OCI-M2 (cell line): ENCODE measurements around the gene UMODL1.

Experiments
- DNase-seq: peaks from one replicate; lab custom pipeline; 2025; ENCODE audit not compliant: unreplicated experiment; lab: John Stamatoyannopoulos, UW

The UMODL1 gene

DNA sequence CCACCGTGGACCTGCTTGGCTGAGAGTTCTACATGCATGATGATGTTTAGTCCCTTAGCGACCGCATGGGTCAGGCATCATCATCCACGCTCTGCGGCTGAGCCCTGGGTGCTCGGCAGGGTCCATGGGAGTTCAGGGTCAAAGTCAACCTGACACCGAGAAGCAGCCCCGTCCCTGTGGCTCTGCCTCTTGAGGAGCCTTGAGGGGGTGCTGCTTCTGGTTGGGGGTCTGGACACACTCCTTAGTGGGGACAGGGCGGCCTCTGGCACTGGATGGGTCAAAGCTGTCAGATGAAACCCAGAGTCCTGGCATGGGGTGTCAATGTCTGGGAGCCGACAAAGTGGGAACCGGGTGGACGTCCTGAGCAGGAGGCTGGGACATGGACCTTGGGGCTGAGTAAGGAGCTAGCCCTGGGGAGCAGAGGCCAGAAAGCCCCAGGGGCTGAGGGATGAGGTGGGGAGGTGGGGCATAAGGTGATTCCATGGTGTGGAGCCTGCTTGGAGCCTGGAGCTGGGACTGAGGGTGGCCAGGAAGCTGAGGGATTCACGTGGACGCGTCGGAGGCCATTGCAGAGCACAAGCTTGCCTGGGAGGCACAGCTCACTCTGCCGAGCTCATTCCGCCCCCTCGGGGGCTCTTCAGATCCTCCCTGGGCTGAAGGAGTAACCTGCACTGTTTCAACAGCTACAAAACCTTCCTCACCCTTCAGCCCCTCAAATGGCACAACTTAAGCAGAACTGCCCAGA, 53.9 kb downstream of the UMODL1 start:
- DNase-seq: no peak

DNA sequence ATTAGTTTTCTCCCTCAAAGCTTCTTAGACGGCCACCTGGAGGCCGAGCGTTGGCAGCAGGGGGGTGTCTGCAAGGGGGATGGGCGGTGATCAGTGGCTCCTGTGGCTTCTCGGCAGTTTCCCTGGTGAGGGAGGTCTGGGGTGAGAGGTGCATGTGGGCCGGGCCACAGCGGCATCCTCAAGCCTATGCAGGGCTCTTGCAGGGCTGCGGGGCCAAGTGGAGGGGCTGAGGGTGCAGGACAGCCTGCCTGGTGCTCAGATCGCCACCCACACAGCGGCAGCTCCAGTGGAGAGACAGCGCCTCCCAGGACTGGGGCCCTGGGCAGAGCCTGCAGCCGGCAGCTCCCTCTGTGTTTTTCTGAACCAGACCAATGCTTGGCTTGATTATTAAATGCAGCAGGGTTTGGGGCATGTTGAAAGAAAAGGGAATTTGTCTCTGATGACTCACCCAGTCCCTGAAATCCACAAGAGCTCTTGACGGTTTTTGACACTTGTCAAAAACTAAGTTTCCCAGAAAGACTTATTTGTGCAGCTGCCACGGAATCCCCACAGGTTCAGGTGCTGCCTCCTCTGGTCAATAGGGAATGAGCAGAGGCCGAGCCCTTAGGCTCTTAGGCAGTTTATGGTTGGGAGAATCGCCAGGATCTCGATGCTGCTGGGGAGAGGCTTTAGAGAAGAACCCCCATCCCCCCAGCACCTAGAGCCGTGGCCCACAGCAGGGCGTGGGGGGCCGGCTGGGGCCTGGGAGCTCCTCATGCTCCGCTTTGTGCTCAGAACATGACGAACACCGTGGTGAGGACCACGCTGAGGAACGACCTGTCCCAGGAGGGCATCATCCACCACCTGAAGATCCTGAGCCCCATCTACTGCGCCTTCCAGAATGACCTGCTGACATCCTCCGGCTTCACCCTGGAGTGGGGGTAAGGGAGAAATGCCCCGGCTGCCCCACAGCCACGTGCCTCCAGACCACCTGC, 54.7 kb downstream of the UMODL1 start:
- DNase-seq: no peak

DNA sequence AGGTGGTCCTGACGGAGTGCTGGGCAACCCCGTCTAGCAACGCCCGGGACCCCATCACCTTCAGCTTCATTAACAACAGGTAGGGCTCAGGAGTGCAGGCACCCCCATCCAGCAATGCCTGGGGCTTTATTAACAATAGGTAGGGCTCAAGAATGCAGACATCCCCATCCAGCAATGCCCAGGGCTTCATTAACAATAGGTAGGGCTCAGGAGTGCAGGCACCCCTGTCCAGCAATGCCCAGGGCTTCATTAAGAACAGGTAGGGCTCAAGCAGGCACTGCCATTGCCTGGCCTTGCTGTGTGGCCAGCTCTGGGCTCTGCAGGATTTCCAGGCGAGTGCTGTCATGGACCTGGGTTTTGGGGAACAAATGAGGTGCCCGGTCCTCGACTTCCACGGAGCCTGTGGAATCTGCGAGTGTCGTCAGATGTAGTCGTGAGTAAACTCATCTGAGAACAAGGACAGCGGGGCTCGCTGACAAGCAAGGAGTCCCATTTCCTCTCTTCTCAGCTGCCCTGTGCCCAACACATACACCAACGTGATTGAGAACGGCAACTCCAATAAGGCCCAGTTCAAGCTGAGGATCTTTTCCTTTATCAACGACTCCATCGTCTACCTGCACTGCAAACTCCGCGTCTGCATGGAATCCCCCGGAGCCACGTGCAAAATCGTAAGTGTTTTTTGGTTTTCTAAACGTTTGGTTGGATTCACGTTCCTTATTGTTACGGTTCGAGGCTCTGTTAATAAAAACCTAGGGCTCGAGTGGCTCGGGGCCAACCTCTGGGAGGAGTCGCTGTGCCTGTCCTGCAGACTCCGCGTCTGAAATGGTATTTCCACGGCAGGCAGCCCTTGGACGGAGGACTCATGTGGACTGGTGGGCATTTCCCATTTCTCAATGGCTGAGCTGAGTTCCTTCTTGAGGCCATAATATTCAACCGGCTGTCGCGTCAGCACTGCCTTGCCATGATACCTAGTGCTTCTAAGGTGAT, 56.3 kb downstream of the UMODL1 start:
- no peak for DNase-seq

- no peak for DNase-seq
These were observed 58.5 kb downstream of the UMODL1 start for GRCh38 chr21:42129300-42130266.

DNA sequence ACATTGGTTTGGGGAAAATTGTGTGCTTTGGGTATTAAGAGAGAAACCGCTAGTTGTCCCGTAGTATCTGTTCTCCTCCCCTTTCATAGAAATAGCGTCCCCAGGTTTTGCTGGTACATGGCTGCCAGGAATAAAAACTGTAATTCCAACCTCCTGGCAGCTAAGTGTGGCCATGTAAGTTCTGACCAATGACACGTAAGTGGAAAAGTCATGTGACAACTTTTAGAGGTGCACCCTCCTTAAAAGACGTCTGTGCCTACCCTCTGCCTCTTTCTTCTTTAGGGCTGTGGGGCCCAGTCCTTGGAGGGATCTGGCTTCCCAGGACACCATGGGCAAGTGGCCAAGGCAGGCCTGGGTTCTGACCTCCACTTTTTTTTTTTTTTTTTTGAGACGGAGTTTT, 59.3 kb downstream of the UMODL1 start:
- no peak for DNase-seq

DNA sequence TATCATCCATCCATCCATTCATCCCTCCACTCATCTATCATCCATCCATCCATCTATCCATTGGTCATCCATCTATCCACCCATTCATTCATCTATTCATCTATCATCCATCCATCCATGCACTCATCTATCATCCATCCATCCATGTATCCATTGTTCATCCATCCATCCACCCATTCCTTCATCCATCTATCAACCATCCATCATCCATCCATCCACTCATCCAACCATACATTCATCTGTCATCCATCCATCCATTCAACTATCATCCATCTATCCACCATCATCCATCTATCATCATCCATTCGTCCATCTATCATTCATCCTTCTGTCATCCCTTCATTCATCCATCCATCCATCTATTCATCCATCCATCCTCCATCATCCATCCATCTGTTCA, 61.1 kb downstream of the UMODL1 start:
- DNase-seq: no peak

GRCh38 chr21:42133131-42133530, 62.0 kb downstream of the UMODL1 start:
- DNase-seq: no peak

DNA sequence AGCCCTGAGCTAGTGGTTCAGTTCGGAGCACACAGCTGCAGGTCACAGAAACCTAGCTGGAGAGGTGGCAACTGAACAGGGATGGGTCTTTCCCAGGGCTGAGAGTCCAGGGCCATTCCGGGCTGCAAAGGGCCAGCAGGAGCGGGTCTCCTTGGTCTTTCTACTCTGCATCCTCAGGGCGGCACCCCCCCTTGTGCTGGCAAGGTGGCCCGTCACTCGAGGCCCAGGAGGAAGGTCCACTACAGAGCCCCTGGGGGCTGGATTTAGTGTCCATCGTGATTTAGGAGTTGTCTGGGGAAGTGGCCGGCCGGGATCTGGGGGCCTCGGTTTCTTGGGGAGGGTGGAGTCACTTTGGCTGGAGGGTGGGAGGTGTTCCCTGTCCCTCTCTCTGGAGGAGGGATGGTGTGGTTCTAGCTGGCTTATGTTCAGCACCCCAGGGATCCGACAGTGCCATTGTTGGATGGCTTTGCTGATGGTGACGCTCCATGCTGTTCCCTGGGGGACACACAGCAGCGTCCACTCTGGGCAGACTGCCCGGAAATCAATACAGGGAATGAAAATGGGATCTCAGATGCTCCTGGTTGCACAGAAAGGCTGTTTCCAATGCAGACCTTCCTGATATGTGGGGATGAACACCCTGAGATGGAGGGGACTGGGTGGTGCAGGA, 64.4 kb downstream of the UMODL1 start:
- DNase-seq: no peak

DNA sequence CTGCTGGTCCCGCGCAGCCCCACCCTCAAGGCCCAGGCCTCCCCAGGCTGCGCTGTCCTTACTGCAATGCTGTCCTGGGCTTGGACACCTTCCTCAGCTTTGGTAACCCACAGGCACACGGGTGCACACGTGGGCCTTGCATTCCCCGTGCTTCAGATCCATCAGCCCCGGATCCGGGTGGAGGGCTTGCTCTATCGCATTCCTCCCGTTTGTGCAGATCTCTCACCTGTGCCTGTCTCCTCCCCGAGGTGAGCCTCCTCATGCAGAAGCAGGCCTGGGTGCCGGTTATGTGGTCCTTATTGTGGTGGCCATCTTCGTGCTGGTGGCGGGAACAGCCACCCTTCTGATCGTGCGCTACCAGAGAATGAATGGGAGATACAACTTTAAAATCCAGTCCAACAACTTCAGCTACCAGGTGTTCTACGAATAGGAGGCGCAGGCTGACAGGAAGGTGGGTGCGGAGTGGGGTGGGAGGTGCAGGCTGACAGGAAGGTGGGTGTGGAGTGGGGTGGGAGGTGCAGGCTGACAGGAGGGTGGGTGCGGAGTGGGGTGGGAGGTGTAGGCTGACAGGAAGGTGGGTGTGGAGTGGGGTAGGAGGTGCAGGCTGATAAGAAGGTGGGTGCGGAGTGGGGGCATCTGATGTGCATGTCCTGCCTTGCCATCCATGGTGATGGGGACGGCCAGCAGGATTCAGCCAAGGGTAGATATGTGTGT, 66.2 kb downstream of the UMODL1 start:
- DNase-seq: no peak

- DNase-seq: no peak
These were observed 69.2 kb downstream of the UMODL1 start for GRCh38 chr21:42140196-42140934.

GRCh38 chr21:42141643-42142042, 70.5 kb downstream of the UMODL1 start:
- DNase-seq: no peak

GRCh38 chr21:42142141-42142540, 71.0 kb downstream of the UMODL1 start:
- no peak for DNase-seq

DNA sequence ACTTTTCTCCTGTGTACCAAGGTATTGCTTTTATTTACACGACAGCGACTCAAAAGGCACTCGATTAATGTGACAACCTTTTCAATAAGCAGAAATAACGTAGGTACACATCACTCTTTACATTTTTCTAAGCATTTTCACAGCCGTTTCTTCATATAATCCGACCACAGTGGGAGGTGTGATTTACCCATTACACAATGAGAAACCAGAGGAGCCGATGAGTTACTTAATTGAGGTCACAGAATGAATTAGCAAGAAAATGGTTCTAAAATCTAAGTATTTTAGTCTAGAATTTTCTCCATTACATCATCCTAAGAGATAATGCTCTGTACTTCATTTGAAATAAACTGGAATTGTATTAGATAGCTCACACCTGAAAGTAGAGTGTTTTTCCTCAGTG, 71.5 kb downstream of the UMODL1 start:
- DNase-seq: no peak

DNA sequence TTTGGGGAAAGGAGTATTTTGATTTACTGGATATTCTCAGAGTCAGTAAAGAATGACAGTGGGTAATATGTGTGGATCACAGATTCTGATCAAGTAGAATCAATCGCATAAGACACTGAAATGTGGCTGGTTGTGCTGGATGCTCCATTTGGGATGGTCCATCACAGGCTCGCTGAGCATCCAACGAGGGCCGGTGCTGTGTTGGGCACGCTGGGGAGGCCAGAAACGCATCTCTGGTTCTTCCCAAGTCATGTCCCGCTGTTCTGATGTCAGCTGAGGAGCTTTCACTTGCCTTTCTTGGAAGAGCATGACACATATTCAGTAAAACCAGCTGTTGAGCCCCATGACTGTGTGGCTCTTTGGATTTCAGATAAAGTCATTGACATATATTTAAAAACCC, 72.0 kb downstream of the UMODL1 start:
- no peak for DNase-seq

GRCh38 chr21:42144221-42144620, 73.1 kb downstream of the UMODL1 start:
- DNase-seq: no peak

GRCh38 chr21:42144679-42145568, 73.8 kb downstream of the UMODL1 start:
- no peak for DNase-seq
